Measurements from ENCODE around the gene RAI14. TPM values are rescaled to one million over a fixed set of nuclear protein-coding genes. Genes with fewer than 3 reads are reported as not detected.
"Not testable (repeated sequence)": the region's sequence is repeated elsewhere in the genome, so short reads cannot be mapped to it uniquely, and the experiment has no call there.

RAI14 gene
- total RNA-seq, 1 experiment from 2014 or later = 71.5 TPM

DNA sequence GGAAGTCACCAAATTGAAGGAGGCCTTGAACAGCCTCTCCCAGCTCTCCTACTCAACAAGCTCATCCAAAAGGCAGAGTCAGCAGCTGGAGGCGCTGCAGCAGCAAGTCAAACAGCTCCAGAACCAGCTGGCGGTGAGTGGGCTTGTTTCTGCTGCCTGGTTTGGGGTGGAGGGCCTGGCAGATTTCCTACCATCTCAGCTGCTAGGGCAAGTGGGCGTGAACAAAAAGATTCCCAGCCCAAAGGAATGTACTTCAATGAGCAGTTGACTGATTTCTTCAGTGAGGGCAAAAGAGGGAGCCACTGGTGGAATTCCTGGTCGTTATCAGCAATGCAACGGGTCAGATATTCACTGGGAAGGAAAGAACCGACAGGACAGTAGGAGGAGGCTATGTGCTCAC is 170.2 kb downstream of the RAI14 start:
- Mint-ChIP-seq H3K4me1 (ENCODE audit: low read depth, unreplicated experiment) (peaks cover 6% of the 10 kb centered on the region), H3K4me3 (ENCODE audit: unreplicated experiment) (no peak overlapping the region), H3K27me3 (ENCODE audit: insufficient read depth, unreplicated experiment) (no peaks in the 10 kb centered on the region), H3K36me3 (ENCODE audit: insufficient read depth, unreplicated experiment) (peaks cover 62% of the 10 kb centered on the region), H3K9me3 (ENCODE audit: unreplicated experiment) (no peaks in the 10 kb centered on the region), H3K27ac (ENCODE audit: unreplicated experiment) (no peak overlapping the region)
- H3K36me3 ChIP-seq (ENCODE audit: control insufficient read depth, insufficient read depth, low read length) = peaks cover 2% of the 10 kb centered on the region
- intact Hi-C loops (cut with micrococcal nuclease; ENCODE audit: unreplicated experiment) = no loop called here
- TF ChIP-seq, protein P1, sequence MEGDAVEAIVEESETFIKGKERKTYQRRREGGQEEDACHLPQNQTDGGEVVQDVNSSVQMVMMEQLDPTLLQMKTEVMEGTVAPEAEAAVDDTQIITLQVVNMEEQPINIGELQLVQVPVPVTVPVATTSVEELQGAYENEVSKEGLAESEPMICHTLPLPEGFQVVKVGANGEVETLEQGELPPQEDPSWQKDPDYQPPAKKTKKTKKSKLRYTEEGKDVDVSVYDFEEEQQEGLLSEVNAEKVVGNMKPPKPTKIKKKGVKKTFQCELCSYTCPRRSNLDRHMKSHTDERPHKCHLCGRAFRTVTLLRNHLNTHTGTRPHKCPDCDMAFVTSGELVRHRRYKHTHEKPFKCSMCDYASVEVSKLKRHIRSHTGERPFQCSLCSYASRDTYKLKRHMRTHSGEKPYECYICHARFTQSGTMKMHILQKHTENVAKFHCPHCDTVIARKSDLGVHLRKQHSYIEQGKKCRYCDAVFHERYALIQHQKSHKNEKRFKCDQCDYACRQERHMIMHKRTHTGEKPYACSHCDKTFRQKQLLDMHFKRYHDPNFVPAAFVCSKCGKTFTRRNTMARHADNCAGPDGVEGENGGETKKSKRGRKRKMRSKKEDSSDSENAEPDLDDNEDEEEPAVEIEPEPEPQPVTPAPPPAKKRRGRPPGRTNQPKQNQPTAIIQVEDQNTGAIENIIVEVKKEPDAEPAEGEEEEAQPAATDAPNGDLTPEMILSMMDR (IDR thresholded peaks at IDR 0.05; ENCODE audit: insufficient read depth in 1 of 2, low read depth in 1 of 2, low read length in 1 of 2, severe bottlenecking in 1 of 2, unreplicated experiment in 1 of 2) = no peak
- no TSS peak for BruUV-seq (replicated peaks)
- no peak for DNase-seq
- ChIA-PET CTCF (no interaction called here), POLR2A (no interaction called here)
- no peaks in the 10 kb centered on the region for H3K27me3 ChIP-seq (replicated peaks; ENCODE audit: control insufficient read depth, insufficient read depth, low read length)
- H3K9me3 ChIP-seq = no peaks in the 10 kb centered on the region
- H3K4me3 ChIP-seq (ENCODE audit: low read depth, low read length) = no peak overlapping the region
- H3K4me1 ChIP-seq = peaks cover 10% of the 10 kb centered on the region; the same call in 1 of the 2 replicates

DNA sequence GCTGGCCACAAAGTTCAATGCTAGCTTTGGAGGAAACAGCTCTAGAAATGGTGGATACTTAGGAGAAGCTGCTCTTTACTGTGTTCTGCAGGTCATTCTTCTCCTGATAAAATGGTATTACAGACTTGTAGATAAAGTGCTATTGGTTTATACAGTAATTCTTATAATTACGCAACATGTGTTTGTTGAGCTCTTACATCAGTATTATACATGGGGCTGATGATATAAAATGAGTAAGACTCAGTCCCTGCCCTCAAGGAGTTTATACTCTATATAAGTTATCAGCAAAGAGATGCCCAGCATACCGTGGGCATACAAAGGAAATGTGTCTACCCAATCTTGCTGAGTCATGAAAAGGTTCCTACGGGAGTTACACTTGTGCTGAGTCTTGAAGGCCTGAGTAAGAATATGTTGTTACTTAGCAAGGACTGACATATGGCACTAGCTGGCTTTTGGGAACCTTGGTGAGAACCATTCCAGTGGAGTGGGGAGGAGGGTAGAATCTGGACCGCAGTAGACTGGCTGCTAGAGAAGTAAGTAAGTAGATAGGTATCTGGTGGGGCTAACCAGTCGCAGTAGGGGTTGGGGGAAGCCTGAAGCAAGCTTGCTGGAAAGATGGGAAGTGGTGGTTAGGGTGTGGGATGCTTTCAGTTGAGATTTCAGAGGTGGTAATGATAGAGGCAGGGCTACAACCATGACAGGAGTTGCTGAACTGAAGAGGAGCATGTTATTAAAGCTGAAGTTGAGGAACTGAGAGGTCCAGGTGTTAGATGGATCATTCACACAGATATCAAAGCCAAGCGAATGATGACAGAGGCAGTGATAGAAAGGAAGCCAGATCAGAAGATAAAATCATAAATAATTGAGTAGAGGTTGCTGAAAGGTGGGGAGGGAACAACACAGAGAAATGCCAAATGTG is 171.7 kb downstream of the RAI14 start:
- Histone ChIP-seq H3K4me3 (ENCODE audit: low read depth, low read length) (no peak overlapping the region), H3K9me3 (no peaks in the 10 kb centered on the region), H3K36me3 (ENCODE audit: control insufficient read depth, insufficient read depth, low read length) (peaks cover 2% of the 10 kb centered on the region; the same call in 1 of the 2 replicates), H3K27me3 (replicated peaks; ENCODE audit: control insufficient read depth, insufficient read depth, low read length) (no peaks in the 10 kb centered on the region), H3K4me1 (peaks cover 9% of the 10 kb centered on the region; the same call in 1 of the 2 replicates)
- no peak overlapping the region for H3K4me3 Mint-ChIP-seq (ENCODE audit: unreplicated experiment)
- H3K27me3 Mint-ChIP-seq (ENCODE audit: insufficient read depth, unreplicated experiment) = no peaks in the 10 kb centered on the region
- peaks cover 71% of the 10 kb centered on the region for H3K36me3 Mint-ChIP-seq (ENCODE audit: insufficient read depth, unreplicated experiment)
- peaks cover 6% of the 10 kb centered on the region for H3K4me1 Mint-ChIP-seq (ENCODE audit: low read depth, unreplicated experiment)
- POLR2A ChIA-PET = no interaction called here
- CTCF ChIA-PET = interaction anchor here (0.6 kb wide), 1 partner anchor 1415 kb away, joined by 8 read pairs; no protein-coding TSS in a partner anchor
- no peak overlapping the region for H3K27ac Mint-ChIP-seq (ENCODE audit: unreplicated experiment)
- no TSS peak for BruUV-seq (replicated peaks)
- H3K9me3 Mint-ChIP-seq (ENCODE audit: unreplicated experiment) = no peaks in the 10 kb centered on the region
- intact Hi-C loops (cut with micrococcal nuclease; ENCODE audit: unreplicated experiment) = no loop called here
- DNase-seq = no peak
- TF ChIP-seq, protein P1 (IDR thresholded peaks at IDR 0.05; ENCODE audit: insufficient read depth in 1 of 2, low read depth in 1 of 2, low read length in 1 of 2, severe bottlenecking in 1 of 2, unreplicated experiment in 1 of 2) = no peak

DNA sequence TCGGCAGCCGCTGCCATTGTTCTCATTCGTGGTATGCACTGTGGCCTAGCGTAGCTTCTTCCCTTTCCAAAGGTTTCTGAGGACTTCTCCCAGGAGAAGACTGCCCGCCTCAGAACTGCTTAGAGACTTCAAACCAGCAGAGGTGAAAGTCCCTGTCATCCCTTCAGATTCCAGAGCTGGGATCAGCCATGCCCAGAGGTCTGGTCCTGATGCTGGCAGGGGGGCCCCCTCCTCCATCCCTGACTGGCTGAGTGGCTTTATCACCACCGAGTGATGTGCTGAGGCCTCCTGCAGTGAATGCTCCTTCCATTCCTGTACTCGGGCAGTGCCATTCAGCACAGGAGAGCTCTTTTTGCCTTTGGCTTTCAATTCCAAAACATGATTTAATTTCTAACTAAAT is 174.7 kb downstream of the RAI14 start:
- H3K4me1 Mint-ChIP-seq (ENCODE audit: low read depth, unreplicated experiment); H3K9me3 ChIP-seq; H3K27me3 ChIP-seq (replicated peaks; ENCODE audit: control insufficient read depth, insufficient read depth, low read length); H3K9me3 Mint-ChIP-seq (ENCODE audit: unreplicated experiment); BruUV-seq (replicated peaks); intact Hi-C loops (cut with micrococcal nuclease; ENCODE audit: unreplicated experiment); H3K27ac Mint-ChIP-seq (ENCODE audit: unreplicated experiment); H3K4me3 ChIP-seq (ENCODE audit: low read depth, low read length); H3K4me3 Mint-ChIP-seq (ENCODE audit: unreplicated experiment); DNase-seq; POLR2A ChIA-PET; H3K27me3 Mint-ChIP-seq (ENCODE audit: insufficient read depth, unreplicated experiment); CTCF ChIA-PET; H3K4me1 ChIP-seq; H3K36me3 ChIP-seq (ENCODE audit: control insufficient read depth, insufficient read depth, low read length): not testable (repeated sequence)
- peaks cover 64% of the 10 kb centered on the region for H3K36me3 Mint-ChIP-seq (ENCODE audit: insufficient read depth, unreplicated experiment)
